Stimulated activated CD8-positive, alpha-beta memory T cell treated with anti-CD3 and anti-CD28 coated beads, Interleukin-4, amount 100 ng/mL, for 4 hours (primary cell): ENCODE data around the gene SMIM43.
"Not testable (repeated sequence)": the region's sequence is repeated elsewhere in the genome, so short reads cannot be mapped to it uniquely, and the experiment has no call there.

Experiments
- DNase-seq, 2 donors: peaks; one replicate each; pipeline ENCODE4 v3.0.0-alpha.2; 2020; ENCODE audit warnings: low read depth in 2 of 2, low spot score in 1 of 2

The SMIM43 gene

GRCh38 chr4:121784401-121784800 lies 19.4 kb upstream of the SMIM43 start:
- no peak for DNase-seq

GRCh38 chr4:121783210-121783609 lies 18.2 kb upstream of the SMIM43 start:
- DNase-seq, result no peak

- DNase-seq, result no peak
Measured at GRCh38 chr4:121778991-121779628, 14.1 kb upstream of the SMIM43 start.

GRCh38 chr4:121777625-121778024 lies 12.7 kb upstream of the SMIM43 start:
- DNase-seq, result no peak

GRCh38 chr4:121776610-121777401 lies 11.8 kb upstream of the SMIM43 start:
- DNase-seq, result no peak

GRCh38 chr4:121773883-121774282 lies 8.9 kb upstream of the SMIM43 start:
- DNase-seq, result no peak

- no peak for DNase-seq
Measured at GRCh38 chr4:121771869-121772268, 6.9 kb upstream of the SMIM43 start.

GRCh38 chr4:121769341-121769740 lies 4.4 kb upstream of the SMIM43 start:
- no peak for DNase-seq

GRCh38 chr4:121767166-121767565 lies 2.2 kb upstream of the SMIM43 start:
- DNase-seq, result no peak

GRCh38 chr4:121765971-121766538 lies 1.1 kb upstream of the SMIM43 start:
- no peak for DNase-seq

- no peak for DNase-seq
Measured at GRCh38 chr4:121765368-121765705, 373 bp upstream of the SMIM43 start.

GRCh38 chr4:121764303-121764701 lies 662 bp downstream of the SMIM43 start:
- no peak for DNase-seq

GRCh38 chr4:121760205-121760604 lies 4.8 kb downstream of the SMIM43 start:
- DNase-seq, result no peak

- no peak for DNase-seq
Measured at GRCh38 chr4:121758925-121759568, 5.9 kb downstream of the SMIM43 start.

GRCh38 chr4:121752142-121752541 lies 12.8 kb downstream of the SMIM43 start:
- not testable (repeated sequence) for DNase-seq

GRCh38 chr4:121749225-121749624 lies 15.7 kb downstream of the SMIM43 start:
- DNase-seq, result no peak

GRCh38 chr4:121742794-121743193 lies 22.2 kb downstream of the SMIM43 start:
- DNase-seq, result no peak

GRCh38 chr4:121741751-121742150 lies 23.2 kb downstream of the SMIM43 start:
- DNase-seq, result no peak

- DNase-seq, result no peak
Measured at GRCh38 chr4:121740796-121741409, 24.1 kb downstream of the SMIM43 start.

- DNase-seq, result no peak
Measured at GRCh38 chr4:121739575-121739974, 25.4 kb downstream of the SMIM43 start.

GRCh38 chr4:121738780-121739535 lies 26.0 kb downstream of the SMIM43 start:
- DNase-seq, result no peak
